Muscle of arm (tissue), 12 donors: Measurements from ENCODE around the gene CIB4. TPM values are rescaled to one million over a fixed set of nuclear protein-coding genes. Genes with fewer than 3 reads are reported as not detected.
A peak's percentile ranks its signal among the peaks of the same experiment; 100 is the strongest.

ENCODE experiments used
- DNase-seq: peaks from one replicate; pipeline ENCODE4 v3.0.0-alpha.2; 2013
- polyA plus RNA-seq, 12 donors: library from polyadenylated mRNA; unstranded; fragments of 120-200 nt; gene quantifications; one replicate each; pipeline ENCODE4 v1.2.1, GENCODE V29; 2013; ENCODE audit not compliant: insufficient read length in 12 of 12

Gene CIB4
- polyA plus RNA-seq, 12 donors = not detected

- no peak for DNase-seq
Observed at GRCh38 chr2:26583381-26583911, 57.7 kb downstream of the CIB4 start.

GRCh38 chr2:26582890-26583289, 58.3 kb downstream of the CIB4 start:
- no peak for DNase-seq

- DNase-seq = no peak
Observed at GRCh38 chr2:26581991-26582842, 58.9 kb downstream of the CIB4 start.

GRCh38 chr2:26581266-26581990, 59.7 kb downstream of the CIB4 start:
- no peak for DNase-seq

- DNase-seq = no peak
Observed at GRCh38 chr2:26580751-26581150, 60.4 kb downstream of the CIB4 start.

GRCh38 chr2:26580151-26580550, 61.0 kb downstream of the CIB4 start:
- no peak for DNase-seq

- no peak for DNase-seq
Observed at GRCh38 chr2:26579723-26580040, 61.5 kb downstream of the CIB4 start.

- DNase-seq = no peak
Observed at GRCh38 chr2:26579025-26579722, 62.0 kb downstream of the CIB4 start.

- no peak for DNase-seq
Observed at GRCh38 chr2:26578581-26578980, 62.6 kb downstream of the CIB4 start.

- DNase-seq = no peak
Observed at GRCh38 chr2:26578113-26578458, 63.1 kb downstream of the CIB4 start.

GRCh38 chr2:26577442-26578112, 63.6 kb downstream of the CIB4 start:
- peak; percentile 63 for DNase-seq

GRCh38 chr2:26576565-26577441, 64.4 kb downstream of the CIB4 start:
- no peak for DNase-seq

GRCh38 chr2:26575836-26576564, 65.2 kb downstream of the CIB4 start:
- DNase-seq = no peak

- DNase-seq = no peak
Observed at GRCh38 chr2:26574900-26575560, 66.1 kb downstream of the CIB4 start.

- DNase-seq = no peak
Observed at GRCh38 chr2:26574066-26574899, 66.9 kb downstream of the CIB4 start.

- no peak for DNase-seq
Observed at GRCh38 chr2:26573241-26573925, 67.8 kb downstream of the CIB4 start.

- no peak for DNase-seq
Observed at GRCh38 chr2:26572591-26572990, 68.6 kb downstream of the CIB4 start.

- no peak for DNase-seq
Observed at GRCh38 chr2:26571316-26571715, 69.8 kb downstream of the CIB4 start.
